Motor neuron (in vitro differentiated cells): ENCODE results near the gene LRRK1. TPM values are rescaled to one million over a fixed set of nuclear protein-coding genes. Genes with fewer than 3 reads are reported as not detected.

Experiments used
- ATAC-seq, 8 experiments: fragments of 200-7000 bp; cut with Tn5 transposase; replicated peaks in 6 of 8; 2 replicates each; pipeline ENCODE4 v1.8.0; 2021; ENCODE audit warnings: mild to moderate bottlenecking in 8 of 8, moderate library complexity in 8 of 8
- H3K27ac ChIP-seq, 2 donors: fragments of 250-450 bp; sonication (Bioruptor Pico); 2 replicates each; pipeline ENCODE4 v1.9.0; 2021; ENCODE audit warnings: antibody characterized with exemption in 2 of 2, mild to moderate bottlenecking in 2 of 2, moderate library complexity in 1 of 2
- H3K4me1 ChIP-seq, 2 donors: fragments of 250-450 bp; sonication (Bioruptor Pico); replicated peaks in 1 of 2; 2 replicates each; pipeline ENCODE4 v1.6.1; 2021; ENCODE audit warnings: antibody characterized with exemption in 2 of 2, mild to moderate bottlenecking in 2 of 2, moderate library complexity in 1 of 2
- H3K4me3 ChIP-seq, 5 donors: fragments of 250-450 bp; sonication (Bioruptor Pico); 2 replicates each; pipeline ENCODE4 v1.9.0; 2021; ENCODE audit warnings: antibody characterized with exemption in 5 of 5, mild to moderate bottlenecking in 5 of 5, moderate library complexity in 4 of 5
- WGBS, 10 experiments: fragments of 450-650 bp; shearing (Covaris generic); methylation state at CpG; one replicate each; pipeline ENCODE4 v1.0.0; 2022; 5-methylcytosine and 5-hydroxymethylcytosine counted together
- in situ Hi-C, 9 experiments: fragments of 400-800 bp; cut with MboI; loops; one replicate each; pipeline ENCODE4 v1.15.0; 2021; ENCODE audit warnings: low sequenced_read_pairs in 9 of 9, low pct_unique_long_range_greater_than_20kb in 2 of 9; ENCODE audit not compliant: unreplicated experiment in 9 of 9
- total RNA-seq, 8 experiments: library from RNA; unstranded; fragments of 300-600 nt; gene quantifications; 2 replicates each; pipeline versions ENCODE4 v1.2.3 to v1.2.4, GENCODE V29; 2022

The LRRK1 gene
- total RNA-seq, 8 experiments from 2014 or later, result 0.18 to 21.0 (median 1.2) TPM

DNA sequence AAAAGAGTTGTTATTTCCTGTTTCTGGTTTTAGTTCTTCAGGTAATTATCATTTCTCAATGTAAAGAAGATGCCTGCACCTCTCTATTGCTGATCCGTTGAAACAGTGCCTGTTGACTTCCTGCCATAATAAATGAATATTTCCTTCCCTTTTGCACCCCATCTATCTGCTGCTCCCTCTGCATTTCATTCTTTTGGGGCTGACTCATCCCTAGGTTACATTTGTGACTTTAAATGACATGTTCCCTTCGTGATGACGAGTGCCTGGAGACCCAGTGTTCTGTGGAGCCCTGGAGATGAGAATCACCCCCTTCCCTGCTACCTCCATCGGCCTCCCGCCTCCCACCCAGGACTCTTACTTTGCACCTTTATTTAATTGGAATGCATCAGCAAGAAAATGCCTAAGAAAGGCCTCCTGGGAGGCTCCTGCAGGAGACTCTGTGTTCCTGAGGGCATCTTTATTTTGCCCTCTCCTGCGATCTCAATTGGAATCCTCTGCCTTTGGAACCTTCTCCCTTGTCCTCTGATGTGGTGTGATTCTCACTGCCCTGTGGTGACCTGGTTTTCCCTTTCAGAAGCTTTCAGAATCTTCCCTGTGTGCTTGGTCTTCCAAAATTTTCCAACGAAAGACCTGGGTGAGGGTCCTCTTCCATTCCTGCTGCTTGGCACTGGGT, 13.7 kb downstream of the LRRK1 start:
- no peak overlapping the region for H3K4me3 ChIP-seq
- ATAC-seq, result no peak
- WGBS, 10 experiments, result 20 to 86% (median 69%) methylated on average over 1 to 6 of the region's 7 CpGs; no CpG with 5 or more reads in 1 of the 10 experiments
- in situ Hi-C loops, result loop anchor here in 1 of 9 experiments (10.0 kb wide), 1 partner anchor 72 kb away; no protein-coding TSS in a partner anchor
- no peaks in the 10 kb centered on the region for H3K4me1 ChIP-seq
- H3K27ac ChIP-seq, result no peak overlapping the region

DNA sequence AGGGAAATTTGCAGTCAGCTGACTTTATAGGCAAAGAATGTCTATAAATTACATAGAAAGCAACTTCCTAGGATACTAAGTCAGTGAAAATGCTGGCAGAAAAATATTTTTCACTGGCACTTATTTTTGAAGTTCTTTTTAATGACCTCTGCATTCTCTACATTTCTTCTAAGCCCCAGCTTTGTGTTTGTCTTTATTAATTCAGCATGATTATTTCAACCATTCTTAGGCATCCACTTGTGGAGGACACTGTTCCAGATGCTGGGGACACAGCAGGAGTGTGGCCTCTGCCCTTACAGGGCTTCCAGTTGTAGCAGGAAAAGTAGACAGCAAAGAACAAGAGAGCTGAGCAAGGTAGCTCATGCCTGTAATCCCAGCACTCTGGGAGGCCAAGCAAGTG, 15.0 kb downstream of the LRRK1 start:
- no peak overlapping the region for H3K27ac ChIP-seq
- no peaks in the 10 kb centered on the region for H3K4me1 ChIP-seq
- no peak for ATAC-seq
- no peak overlapping the region for H3K4me3 ChIP-seq
- in situ Hi-C loops, result loop anchor here in 1 of 9 experiments (10.0 kb wide), 1 partner anchor 71 kb away; no protein-coding TSS in a partner anchor

DNA sequence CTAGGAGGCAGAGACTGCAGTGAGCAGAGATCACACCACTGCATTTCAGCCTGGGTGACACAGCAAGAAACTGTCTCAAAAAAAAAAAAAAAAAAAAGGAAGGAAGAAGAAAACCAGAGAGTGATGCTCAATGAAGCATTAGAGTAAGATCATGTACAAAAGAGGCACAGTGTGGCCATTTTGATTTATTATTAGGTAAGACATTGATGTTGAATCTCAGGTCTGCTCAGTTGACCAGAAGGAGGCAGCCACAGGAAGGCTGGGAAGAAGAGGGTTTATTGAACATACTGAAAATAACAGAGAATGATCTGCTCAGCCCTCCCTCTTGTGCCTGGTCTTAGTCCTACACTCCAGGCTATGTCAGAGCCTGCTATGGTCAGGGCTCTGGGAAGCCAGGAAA, 15.6 kb downstream of the LRRK1 start:
- H3K4me3 ChIP-seq, result no peak overlapping the region
- no peaks in the 10 kb centered on the region for H3K4me1 ChIP-seq
- H3K27ac ChIP-seq, result no peak overlapping the region
- ATAC-seq, result peak in 3 of 8 experiments; percentile 54 to 73 (median 71)
- in situ Hi-C loops, result loop anchor here in 1 of 9 experiments (10.0 kb wide), 1 partner anchor 70 kb away; no protein-coding TSS in a partner anchor

DNA sequence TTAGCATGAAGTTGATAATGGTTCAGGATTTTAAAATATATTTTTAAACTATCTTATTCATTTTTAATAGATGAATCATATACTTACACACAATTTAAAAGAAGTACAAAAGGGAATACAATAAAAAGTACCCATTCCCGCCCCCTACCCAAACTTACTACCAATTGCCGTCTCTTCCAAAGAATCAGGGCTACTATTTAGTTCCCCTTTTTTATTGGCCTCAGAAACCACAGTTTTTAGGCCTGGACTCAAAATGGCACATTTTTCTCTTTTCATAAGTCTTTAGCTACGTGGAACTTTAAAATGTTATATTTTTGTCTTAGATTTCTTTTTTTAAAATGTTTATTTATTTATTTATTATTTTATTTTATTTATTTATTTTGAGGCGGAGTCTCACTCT, 18.0 kb downstream of the LRRK1 start:
- H3K4me3 ChIP-seq, result no peak overlapping the region
- in situ Hi-C loops, result loop anchor here in 1 of 9 experiments (10.0 kb wide), 1 partner anchor 68 kb away; no protein-coding TSS in a partner anchor
- H3K27ac ChIP-seq, result no peak overlapping the region
- WGBS, 10 experiments, result 76 to 100% (median 96%) methylated on average over 2 to 4 of the region's 4 CpGs; no CpG with 5 or more reads in 1 of the 10 experiments
- ATAC-seq, result no peak
- H3K4me1 ChIP-seq, result no peaks in the 10 kb centered on the region

DNA sequence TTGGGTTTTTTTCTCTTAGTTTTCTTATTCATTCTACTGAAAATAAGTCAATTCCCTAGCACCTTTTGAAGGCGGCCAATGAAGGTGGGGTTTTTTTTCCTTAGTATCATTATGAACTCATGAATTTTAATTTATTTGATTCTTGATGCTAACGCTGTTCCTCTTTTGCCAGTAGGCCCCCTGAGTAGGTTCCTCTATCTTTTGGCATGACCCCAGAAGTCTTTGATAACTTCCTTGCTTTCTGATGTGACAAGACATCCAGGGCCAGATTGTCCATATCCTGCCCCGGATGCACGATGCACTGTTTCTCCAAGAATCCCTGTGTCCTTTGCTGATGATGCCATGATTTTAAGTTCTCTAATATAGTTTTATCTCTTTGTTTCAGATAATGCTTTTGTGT, 20.6 kb downstream of the LRRK1 start:
- Histone ChIP-seq H3K27ac (no peak overlapping the region), H3K4me1 (no peaks in the 10 kb centered on the region), H3K4me3 (no peak overlapping the region)
- in situ Hi-C loops, result loop anchor here in 1 of 9 experiments (10.0 kb wide), 1 partner anchor 65 kb away; no protein-coding TSS in a partner anchor
- ATAC-seq, result no peak
- 81 to 100% (median 92%) methylated on average over 1 to 4 of the region's 4 CpGs for WGBS, 10 experiments

DNA sequence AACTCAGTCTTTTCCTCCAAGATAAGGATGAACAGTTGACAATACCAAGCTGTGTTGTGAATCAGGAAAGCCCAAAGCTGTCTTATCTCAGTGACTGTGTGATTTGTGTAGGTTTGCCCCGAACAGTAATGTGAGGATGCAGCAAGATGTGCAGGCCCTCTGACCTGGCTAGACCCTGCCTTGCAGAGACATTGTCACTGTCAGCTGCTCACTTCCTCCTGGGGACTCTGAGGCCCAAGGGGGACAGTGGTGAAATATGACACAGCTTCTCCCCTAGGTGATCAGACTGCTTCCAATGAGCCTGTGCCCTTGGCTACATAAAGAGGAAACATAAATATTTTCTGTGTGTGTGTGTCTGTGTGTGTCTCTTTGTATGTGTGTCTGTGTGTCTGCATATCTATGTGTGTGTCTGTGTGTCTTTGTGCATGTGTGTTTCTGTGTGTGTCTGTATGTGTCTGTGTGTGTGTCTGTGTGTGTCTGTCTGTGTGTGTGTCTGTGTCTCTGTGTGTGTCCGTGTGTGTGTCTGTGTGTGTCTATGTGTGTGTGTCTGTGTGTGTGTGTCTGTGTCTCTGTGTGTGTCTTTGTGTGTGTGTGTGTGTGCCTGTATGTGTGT, 21.7 kb downstream of the LRRK1 start:
- Histone ChIP-seq H3K4me3 (no peak overlapping the region), H3K27ac (no peak overlapping the region), H3K4me1 (no peaks in the 10 kb centered on the region)
- in situ Hi-C loops, result no loop called here
- no peak for ATAC-seq
- 100% methylated on average over 1 of the region's 2 CpGs; no CpG with 5 or more reads in 9 of the 10 experiments for WGBS, 10 experiments

DNA sequence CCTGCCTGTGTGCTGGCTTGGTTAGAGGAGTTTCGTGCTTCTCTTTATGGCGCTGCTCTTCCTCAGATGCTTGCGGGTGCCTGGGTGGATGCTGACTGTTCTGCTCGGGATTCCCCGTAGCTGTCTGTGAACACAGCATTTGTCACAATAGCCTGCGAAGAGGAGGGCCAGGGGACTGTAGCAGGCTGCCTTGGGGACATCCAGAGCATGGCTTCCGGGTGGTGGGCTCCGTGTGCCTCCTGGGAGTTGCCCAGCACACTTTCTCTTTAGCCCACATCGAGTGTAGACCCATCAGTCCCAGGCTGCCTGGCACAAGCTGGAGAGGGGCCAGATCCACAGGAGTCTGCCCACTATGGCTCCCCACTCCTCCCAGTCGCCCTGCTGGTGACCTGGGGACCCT, 22.4 kb downstream of the LRRK1 start:
- Histone ChIP-seq H3K27ac (no peak overlapping the region), H3K4me3 (no peak overlapping the region), H3K4me1 (no peaks in the 10 kb centered on the region)
- no peak for ATAC-seq
- in situ Hi-C loops, result no loop called here
- WGBS, 10 experiments, result 29 to 86% (median 60%) methylated on average over 1 of the region's 10 CpGs; no CpG with 5 or more reads in 5 of the 10 experiments

DNA sequence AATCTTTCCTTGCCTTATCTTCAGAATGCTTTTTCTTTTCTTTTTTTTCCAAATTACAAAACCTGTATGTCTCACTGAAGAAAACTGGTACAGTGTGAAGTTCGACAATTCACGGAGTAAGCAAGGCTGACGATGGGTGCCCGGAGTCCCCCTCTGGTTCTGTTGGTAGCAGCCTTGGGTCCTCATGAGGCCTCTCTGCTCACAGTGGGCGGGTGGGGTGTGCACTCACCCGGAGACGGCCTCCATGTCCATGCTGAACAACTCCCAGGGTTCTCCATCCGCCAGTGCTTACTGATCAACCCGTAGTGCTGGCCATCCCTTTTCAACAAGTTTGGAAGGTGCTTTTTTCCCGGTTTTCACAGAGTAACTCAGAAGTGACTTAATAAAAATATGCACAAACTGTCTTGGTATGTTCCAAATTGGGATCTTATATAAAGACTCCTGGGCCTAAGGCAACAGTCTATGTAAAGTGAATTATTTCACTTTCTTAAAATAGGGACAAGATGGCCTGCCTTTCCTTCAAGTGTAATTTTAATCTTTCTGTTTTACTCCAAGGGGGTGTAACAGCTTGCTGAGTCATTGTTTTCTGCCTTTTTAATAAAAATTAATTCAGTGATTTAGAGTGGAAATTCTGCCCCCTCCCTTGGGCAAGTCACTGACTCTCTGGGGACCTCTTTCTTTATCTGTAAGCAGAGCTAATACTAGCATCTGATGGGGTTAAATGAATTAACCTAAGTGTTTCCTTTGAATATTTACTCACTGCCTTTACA, 23.7 kb downstream of the LRRK1 start:
- in situ Hi-C loops, result no loop called here
- Histone ChIP-seq H3K27ac (no peak overlapping the region), H3K4me1 (no peaks in the 10 kb centered on the region), H3K4me3 (no peak overlapping the region)
- WGBS, 10 experiments, result 40 to 100% (median 82%) methylated on average over 1 to 10 of the region's 10 CpGs; no CpG with 5 or more reads in 3 of the 10 experiments
- peak in 3 of 8 experiments; percentile 52 to 78 (median 77) for ATAC-seq

DNA sequence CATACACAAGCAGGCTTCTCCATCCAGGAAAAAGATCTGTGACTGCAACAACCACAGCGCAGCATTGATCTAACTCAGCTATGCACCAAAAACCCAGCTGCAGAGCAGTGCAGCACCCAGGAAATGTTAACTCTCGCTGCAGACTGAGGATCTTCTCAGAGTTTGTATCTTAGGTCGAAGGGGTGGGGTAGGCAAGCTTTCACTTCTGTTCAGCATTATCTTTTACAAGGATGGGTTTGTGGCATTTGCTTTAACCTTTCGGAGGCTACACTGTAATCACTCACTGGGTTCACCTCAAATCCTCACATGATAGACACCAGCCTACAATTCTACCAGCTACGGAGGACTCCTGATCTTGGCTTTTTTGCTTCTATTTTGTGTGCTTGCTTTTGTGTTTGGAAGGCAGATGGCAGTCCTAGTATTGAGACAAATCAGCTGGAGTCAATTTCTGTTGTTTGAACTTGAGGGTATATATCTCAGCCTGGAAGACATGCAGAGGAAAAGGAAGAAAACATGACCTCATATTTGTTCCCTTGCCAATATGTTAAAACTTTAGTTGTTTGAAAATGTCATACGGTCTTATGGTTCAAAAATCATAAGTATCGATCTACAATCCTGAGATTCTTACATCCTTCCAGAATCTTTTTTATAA, 25.2 kb downstream of the LRRK1 start:
- H3K4me1 ChIP-seq, result no peaks in the 10 kb centered on the region
- H3K27ac ChIP-seq, result no peak overlapping the region
- peak in 2 of 8 experiments; percentile 10 to 17 for ATAC-seq
- in situ Hi-C loops, result no loop called here
- no peak overlapping the region for H3K4me3 ChIP-seq
- WGBS, 10 experiments, result 19 to 96% (median 69%) methylated on average over 2 to 7 of the region's 7 CpGs

DNA sequence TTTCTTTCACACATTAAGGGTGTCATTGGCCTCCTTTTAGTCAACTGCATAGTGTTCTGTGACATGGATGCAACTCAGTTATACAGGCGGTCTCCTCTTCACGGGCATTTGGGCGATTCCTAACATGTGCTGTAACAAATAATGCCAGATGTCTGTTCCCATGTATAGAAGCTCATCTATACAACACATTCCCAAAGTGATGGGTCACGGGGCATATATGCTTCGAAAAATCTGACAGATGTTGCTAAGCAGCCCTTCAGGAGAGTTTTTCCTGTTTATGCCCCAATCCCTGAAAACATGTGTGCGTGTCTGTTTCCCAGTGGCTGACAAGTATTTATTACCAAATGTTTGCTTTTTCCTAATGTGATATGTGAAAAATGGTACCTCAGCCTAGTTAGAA, 25.8 kb downstream of the LRRK1 start:
- H3K4me3 ChIP-seq, result no peak overlapping the region
- 41 to 100% (median 78%) methylated on average over 1 to 6 of the region's 6 CpGs; no CpG with 5 or more reads in 2 of the 10 experiments for WGBS, 10 experiments
- in situ Hi-C loops, result no loop called here
- no peak overlapping the region for H3K27ac ChIP-seq
- H3K4me1 ChIP-seq, result no peaks in the 10 kb centered on the region
- peak in 1 of 8 experiments; percentile 6 for ATAC-seq

DNA sequence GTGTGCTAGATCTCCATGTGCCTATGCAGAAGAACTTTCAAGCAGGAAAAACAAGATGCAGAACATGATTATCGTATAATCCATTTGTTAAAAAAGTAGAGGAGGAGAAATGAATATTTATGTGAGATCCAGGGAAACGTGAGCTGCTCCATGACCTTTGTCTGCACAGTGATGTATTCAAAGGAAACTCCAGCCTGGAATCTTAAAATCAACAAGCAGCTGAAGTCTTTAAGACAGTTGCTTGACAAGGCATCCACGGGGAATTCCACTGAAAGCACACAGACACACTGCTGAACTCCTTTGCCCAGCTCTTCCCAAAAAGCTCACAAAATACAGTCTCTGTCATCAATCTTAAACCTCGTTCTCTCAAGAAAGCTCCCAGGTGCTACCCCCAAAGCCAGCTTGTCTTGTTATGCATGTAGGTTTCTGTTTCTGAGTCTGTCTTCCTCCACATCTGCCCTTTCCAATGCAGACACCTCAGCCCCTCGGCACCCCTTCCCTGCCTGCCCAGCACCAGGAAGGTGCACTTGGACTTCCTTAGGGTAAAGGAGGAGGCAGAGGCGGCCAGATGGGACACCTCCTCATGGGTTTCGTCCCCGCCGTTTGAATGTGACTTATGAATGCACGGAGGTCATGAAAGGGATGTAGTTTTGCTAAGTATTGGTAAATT, 28.7 kb downstream of the LRRK1 start:
- Histone ChIP-seq H3K27ac (no peak overlapping the region), H3K4me3 (no peak overlapping the region), H3K4me1 (no peaks in the 10 kb centered on the region)
- in situ Hi-C loops, result no loop called here
- peak in 1 of 8 experiments; percentile 61 for ATAC-seq
- 17 to 100% (median 58%) methylated on average over 1 to 9 of the region's 10 CpGs; no CpG with 5 or more reads in 1 of the 10 experiments for WGBS, 10 experiments

DNA sequence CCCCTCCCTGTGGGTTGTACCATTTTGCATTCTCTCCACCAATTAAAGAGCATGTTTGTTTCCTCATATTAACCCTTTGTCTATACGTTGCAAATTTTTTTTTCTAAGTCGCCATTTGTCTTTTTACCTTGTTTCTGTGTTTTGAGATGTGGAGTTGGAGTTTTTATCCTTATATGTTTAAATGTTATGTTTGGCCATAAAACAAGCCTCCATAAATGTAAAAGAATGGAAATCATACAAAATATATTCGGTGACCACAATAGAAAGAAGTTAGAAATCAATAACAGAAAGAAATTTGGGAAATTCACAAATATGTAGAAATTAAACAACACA, 29.2 kb downstream of the LRRK1 start:
- Histone ChIP-seq H3K4me1 (no peaks in the 10 kb centered on the region), H3K27ac (no peak overlapping the region), H3K4me3 (no peak overlapping the region)
- WGBS, 10 experiments, result 85 to 100% (median 91%) methylated on average over 2 to 3 of the region's 3 CpGs
- ATAC-seq, result no peak
- in situ Hi-C loops, result no loop called here
